Fibroblast of the aortic adventitia (primary cell): ENCODE data around the gene TRANK1. TPM values are rescaled to one million over a fixed set of nuclear protein-coding genes. Genes with fewer than 3 reads are reported as not detected.

Source experiments
- DNase-seq: peaks from one replicate; pipeline ENCODE4 v3.0.0-alpha.2; 2010; ENCODE audit warnings: low read depth
- H3K4me3 ChIP-seq: 2 replicates; pipeline ENCODE4 v1.5.1; 2011; ENCODE audit warnings: low read depth, mild to moderate bottlenecking, control low read depth, low read length, moderate library complexity
- total RNA-seq: library from RNA; depleted of rRNA; stranded (reverse); fragments of >200 nt; gene quantifications from 2 replicates; pipeline ENCODE4 v1.2.3, GENCODE V29; 2012; ENCODE audit warnings: low replicate concordance
- TF ChIP-seq, protein P1 (sequence below): IDR thresholded peaks from 2 replicates; pipeline ENCODE4 v1.5.1; 2011; ENCODE audit warnings: mild to moderate bottlenecking, low read length, control low read depth, inconsistent platforms; ENCODE audit not compliant: insufficient read depth

Gene TRANK1
- total RNA-seq, 1 donor: 32.9 TPM

GRCh38 chr3:36944012-36944640 lies 728 bp downstream of the TRANK1 start:
- peak overlapping the region; percentile 77 for H3K4me3 ChIP-seq
- TF ChIP-seq, protein P1, sequence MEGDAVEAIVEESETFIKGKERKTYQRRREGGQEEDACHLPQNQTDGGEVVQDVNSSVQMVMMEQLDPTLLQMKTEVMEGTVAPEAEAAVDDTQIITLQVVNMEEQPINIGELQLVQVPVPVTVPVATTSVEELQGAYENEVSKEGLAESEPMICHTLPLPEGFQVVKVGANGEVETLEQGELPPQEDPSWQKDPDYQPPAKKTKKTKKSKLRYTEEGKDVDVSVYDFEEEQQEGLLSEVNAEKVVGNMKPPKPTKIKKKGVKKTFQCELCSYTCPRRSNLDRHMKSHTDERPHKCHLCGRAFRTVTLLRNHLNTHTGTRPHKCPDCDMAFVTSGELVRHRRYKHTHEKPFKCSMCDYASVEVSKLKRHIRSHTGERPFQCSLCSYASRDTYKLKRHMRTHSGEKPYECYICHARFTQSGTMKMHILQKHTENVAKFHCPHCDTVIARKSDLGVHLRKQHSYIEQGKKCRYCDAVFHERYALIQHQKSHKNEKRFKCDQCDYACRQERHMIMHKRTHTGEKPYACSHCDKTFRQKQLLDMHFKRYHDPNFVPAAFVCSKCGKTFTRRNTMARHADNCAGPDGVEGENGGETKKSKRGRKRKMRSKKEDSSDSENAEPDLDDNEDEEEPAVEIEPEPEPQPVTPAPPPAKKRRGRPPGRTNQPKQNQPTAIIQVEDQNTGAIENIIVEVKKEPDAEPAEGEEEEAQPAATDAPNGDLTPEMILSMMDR: no peak
- DNase-seq: peak; percentile 66

GRCh38 chr3:36943601-36944000 lies 1.3 kb downstream of the TRANK1 start:
- TF ChIP-seq, protein P1: no peak
- DNase-seq: no peak
- H3K4me3 ChIP-seq: peak overlapping the region; percentile 77

DNA sequence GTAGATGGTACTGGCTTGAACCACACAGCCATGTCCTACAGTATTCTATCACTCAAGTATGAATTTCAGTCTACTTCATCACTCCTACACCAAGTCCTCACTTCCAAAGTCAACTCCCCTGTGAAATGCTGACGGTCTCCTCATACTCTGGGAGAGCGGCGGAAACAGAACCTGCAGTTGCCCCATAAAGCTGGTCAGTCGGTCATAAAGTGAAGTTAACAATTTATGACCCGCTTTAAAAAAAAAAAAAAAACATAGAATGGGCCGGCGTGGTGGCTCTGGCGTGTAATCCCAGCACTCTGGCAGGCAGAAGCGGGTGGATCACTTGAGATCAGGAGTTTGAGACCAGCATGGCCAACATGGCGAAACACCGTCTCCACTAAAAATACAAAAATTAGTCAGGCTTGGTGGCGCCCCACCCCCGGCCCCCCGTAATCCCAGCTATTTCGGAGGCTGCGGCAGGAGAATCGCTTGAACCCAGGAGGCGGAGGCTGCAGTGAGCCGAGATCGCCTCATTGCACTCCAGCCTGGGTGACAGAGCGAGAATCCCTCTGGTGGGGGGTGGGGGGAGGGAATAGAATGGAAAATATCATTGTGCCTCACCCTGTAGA lies 2.1 kb downstream of the TRANK1 start:
- TF ChIP-seq, protein P1: no peak
- no peak overlapping the region for H3K4me3 ChIP-seq
- no peak for DNase-seq

DNA sequence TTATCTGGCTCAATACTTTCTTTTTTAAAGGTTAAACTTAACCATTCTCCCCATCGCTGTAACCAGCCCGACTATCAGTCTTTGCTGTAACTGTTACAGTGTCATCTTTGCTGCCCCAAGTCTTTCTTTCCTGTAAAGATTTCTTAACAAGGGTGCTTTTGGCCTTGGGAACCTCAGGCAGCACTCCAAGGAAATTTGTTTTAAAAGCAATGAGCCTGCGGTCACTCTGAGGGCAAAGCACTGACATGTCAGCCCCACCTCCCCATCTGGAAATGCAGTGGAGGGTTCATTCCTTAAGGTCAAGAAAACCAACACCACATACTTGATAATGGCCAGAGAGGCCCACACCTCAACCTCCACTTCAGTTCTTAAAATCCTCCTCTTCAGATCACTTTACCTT lies 3.2 kb downstream of the TRANK1 start:
- TF ChIP-seq, protein P1: no peak
- DNase-seq: peak; percentile 61
- H3K4me3 ChIP-seq: no peak overlapping the region

DNA sequence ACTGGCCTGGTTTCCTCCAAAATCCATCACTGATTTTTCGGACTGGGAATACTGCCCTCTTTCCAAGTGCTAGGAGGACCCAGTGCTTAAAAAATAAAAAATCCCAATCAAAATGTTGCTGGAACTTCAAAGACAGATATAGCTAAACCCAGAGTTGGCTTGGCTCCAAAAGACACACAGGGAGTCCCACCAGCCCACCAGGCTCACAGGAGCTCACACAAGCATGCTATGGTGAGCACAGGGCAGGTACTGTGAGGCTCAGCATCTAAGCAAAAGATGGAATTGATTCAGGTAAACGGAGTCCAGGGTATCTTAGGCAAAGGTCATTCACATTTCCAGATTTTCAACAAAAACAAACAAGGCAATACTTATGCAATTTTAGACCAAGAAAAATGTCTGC lies 3.7 kb downstream of the TRANK1 start:
- TF ChIP-seq, protein P1: no peak
- no peak overlapping the region for H3K4me3 ChIP-seq
- DNase-seq: no peak

DNA sequence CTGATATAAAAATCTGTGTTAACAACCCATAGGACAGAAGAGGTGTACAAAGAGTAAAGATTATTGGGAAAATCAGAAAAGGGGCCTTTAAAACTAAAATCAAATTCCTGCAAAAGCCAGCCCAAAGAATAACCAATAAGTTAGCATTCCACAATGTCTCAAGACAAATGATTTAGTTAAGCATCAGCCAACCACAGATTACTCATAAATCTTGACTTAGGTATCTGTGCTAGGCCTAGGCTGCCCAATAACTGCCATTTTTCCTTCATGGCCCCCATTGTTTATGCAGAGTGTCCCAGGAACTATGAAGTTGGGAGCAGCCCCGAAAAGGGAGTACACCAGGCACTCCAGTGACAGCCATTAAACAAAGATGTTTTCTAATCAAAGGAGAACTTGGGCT lies 7.4 kb downstream of the TRANK1 start:
- no peak overlapping the region for H3K4me3 ChIP-seq
- peak; percentile 34 for DNase-seq
- TF ChIP-seq, protein P1: no peak
